Measurements from ENCODE around the gene SATB2. TPM values are rescaled to one million over a fixed set of nuclear protein-coding genes. Genes with fewer than 3 reads are reported as not detected.
A peak's percentile ranks its signal among the peaks of the same experiment; 100 is the strongest.

The SATB2 gene
- total and polyA plus RNA-seq, 10 donors = 0.39 to 3.0 (median 2.6) TPM

GRCh38 chr2:199470672-199471442, 13.1 kb upstream of the SATB2 start:
- no peak for DNase-seq
- Histone ChIP-seq H3K4me3 (peak overlapping the region in 1 of 8 donors; percentile 50), H3K4me1 (peaks cover 0 to 36% (median 35%) of the 10 kb centered on the region in 6 donors), H3K36me3 (no peaks in the 10 kb centered on the region), H3K27ac (no peak overlapping the region), H3K9me3 (no peaks in the 10 kb centered on the region), H3K27me3 (replicated peaks in 1 of 7) (peaks cover 28 to 100% (median 91%) of the 10 kb centered on the region in 7 donors)
- TF ChIP-seq POLR2AphosphoS5 (IDR thresholded peaks at IDR 0.05) (no peak), CTCF (IDR thresholded peaks at IDR 0.05 in 8 of 11, conservative IDR thresholded peaks at IDR 0.05 in 3 of 11) (no peak), POLR2A (IDR thresholded peaks at IDR 0.05) (no peak)
- WGBS, 5 donors = 2 to 6% (median 4%) methylated on average over 31 to 48 of the region's 48 CpGs
- intact Hi-C loops (cut with DNase I; ENCODE audit: low total_unique reads) = no loop called here

GRCh38 chr2:199470361-199470671, 12.6 kb upstream of the SATB2 start:
- DNase-seq = no peak
- WGBS, 5 donors = 4 to 7% (median 6%) methylated on average over 11 of the region's 11 CpGs
- H3K9me3 ChIP-seq = no peaks in the 10 kb centered on the region
- no peak overlapping the region for H3K4me3 ChIP-seq
- peaks cover 30 to 100% (median 92%) of the 10 kb centered on the region in 7 donors for H3K27me3 ChIP-seq (replicated peaks in 1 of 7)
- peaks cover 0 to 36% (median 35%) of the 10 kb centered on the region in 6 donors for H3K4me1 ChIP-seq
- H3K27ac ChIP-seq = no peak overlapping the region
- intact Hi-C loops (cut with DNase I; ENCODE audit: low total_unique reads) = no loop called here
- no peaks in the 10 kb centered on the region for H3K36me3 ChIP-seq
- TF ChIP-seq POLR2AphosphoS5 (IDR thresholded peaks at IDR 0.05) (no peak), POLR2A (IDR thresholded peaks at IDR 0.05) (no peak), CTCF (IDR thresholded peaks at IDR 0.05 in 8 of 11, conservative IDR thresholded peaks at IDR 0.05 in 3 of 11) (no peak)

- WGBS, 5 donors = 4 to 7% (median 5%) methylated on average over 20 to 30 of the region's 30 CpGs
- H3K4me3 ChIP-seq = peak overlapping the region in 1 of 8 donors; percentile 41
- intact Hi-C loops (cut with DNase I; ENCODE audit: low total_unique reads) = no loop called here
- no peaks in the 10 kb centered on the region for H3K36me3 ChIP-seq
- peaks cover 0 to under 1% (median 0%) of the 10 kb centered on the region in 8 donors for H3K9me3 ChIP-seq
- DNase-seq = no peak
- H3K4me1 ChIP-seq = peaks cover 0 to 38% (median 36%) of the 10 kb centered on the region in 6 donors
- TF ChIP-seq POLR2AphosphoS5 (IDR thresholded peaks at IDR 0.05) (no peak), CTCF (IDR thresholded peaks at IDR 0.05 in 8 of 11, conservative IDR thresholded peaks at IDR 0.05 in 3 of 11) (no peak)
- H3K27me3 ChIP-seq (replicated peaks in 1 of 7) = peaks cover 31 to 100% (median 92%) of the 10 kb centered on the region in 7 donors
- H3K27ac ChIP-seq = no peak overlapping the region
Observed at GRCh38 chr2:199469514-199470360, 12.0 kb upstream of the SATB2 start.

Measured in spleen (tissue), 11 donors.